Stimulated activated CD4-positive, alpha-beta T cell treated with anti-CD3 and anti-CD28 coated beads, Interleukin-4, amount 100 ng/mL, for 4 hours (primary cell): ENCODE results near the gene TWIST1.

Source experiments
- DNase-seq, 2 experiments: peaks; one replicate each; pipeline ENCODE4 v3.0.0-alpha.2; 2020

The TWIST1 gene

GRCh38 chr7:19094138-19094537 is 23.3 kb downstream of the TWIST1 start:
- DNase-seq, result no peak

DNA sequence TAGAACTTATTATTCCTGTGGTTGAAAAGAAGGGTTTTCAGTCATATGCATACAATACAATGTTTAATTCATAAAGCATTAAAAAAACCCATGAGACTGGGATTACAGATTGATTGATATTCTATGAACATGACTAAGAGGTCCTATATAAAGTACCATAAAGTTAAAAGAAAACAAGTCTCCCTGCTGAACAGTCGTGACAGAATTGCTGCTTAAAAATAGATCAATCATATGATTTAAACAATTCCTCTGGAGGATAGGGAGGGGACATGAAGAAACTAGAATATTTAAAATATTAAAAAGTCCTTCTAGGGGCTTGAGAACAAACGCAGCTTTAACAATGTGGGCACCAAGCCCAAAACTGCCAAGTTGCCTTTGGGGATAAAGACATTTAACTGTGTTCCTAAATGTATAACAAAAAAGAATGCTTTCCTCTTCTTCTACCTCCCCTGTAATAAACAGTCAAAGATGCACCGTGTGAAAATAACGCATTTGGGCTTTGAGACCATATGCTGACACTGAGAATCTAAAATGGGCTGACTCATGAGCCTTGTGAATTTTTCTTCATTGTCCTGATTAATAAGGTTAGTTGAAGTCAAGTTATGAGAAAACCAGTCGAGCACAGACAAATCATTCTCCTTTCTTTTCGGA is 25.8 kb downstream of the TWIST1 start:
- DNase-seq, result no peak

GRCh38 chr7:19090526-19090925 is 26.9 kb downstream of the TWIST1 start:
- no peak for DNase-seq

GRCh38 chr7:19089797-19090196 is 27.6 kb downstream of the TWIST1 start:
- DNase-seq, result no peak

GRCh38 chr7:19089378-19089777 is 28.1 kb downstream of the TWIST1 start:
- no peak for DNase-seq

DNA sequence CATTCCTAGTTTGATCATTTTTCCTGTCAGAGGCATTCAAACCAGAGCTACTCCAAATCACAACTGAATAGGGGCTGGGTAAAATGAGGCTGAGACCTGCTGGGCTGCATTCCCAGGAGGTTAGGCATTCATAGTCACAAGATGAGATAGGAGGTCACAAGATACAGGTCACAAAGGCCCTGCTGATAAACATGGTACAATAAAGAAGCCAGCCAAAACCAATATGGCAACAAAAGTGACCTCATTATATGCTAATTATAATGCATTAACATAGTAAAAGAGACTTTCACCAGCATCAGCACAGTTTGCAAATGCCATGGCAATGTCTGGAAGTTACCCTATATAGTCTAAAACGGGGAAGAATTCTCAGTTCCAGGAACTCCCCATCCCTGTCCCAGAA is 37.3 kb downstream of the TWIST1 start:
- DNase-seq, result no peak

- DNase-seq, result no peak
These were observed 38.4 kb downstream of the TWIST1 start for GRCh38 chr7:19079066-19079465.

DNA sequence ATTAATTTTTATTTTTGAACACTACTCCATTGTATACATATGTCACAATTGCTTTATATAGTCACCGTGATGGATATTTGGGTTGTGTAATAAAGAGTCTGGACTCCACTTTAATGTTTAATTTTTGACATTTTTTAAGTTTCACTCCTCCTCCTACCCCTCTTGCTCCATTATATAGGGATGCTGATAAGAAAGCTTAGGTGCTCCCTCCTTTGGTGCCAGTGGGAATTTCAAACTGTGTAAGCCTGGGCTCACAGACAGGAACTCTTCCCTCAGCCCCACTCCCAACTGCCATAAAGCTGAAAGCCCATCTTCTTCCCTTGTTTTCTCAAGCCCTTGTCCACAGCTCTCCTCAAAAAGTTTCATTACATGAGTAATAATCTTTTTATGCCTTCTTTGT is 47.6 kb downstream of the TWIST1 start:
- no peak for DNase-seq

GRCh38 chr7:19066170-19066569 is 51.3 kb downstream of the TWIST1 start:
- DNase-seq, result no peak
